ENCODE results near the gene ABHD3.
"Not testable (repeated sequence)": the region's sequence is repeated elsewhere in the genome, so short reads cannot be mapped to it uniquely, and the experiment has no call there.

Gene ABHD3

GRCh38 chr18:21700528-21701075 lies 4.0 kb downstream of the ABHD3 start:
- H3K27me3 ChIP-seq (ENCODE audit: insufficient read depth, low read length, poor library complexity): no peaks in the 10 kb centered on the region
- no peaks in the 10 kb centered on the region for H3K79me1 ChIP-seq (ENCODE audit: low read length)
- no peak overlapping the region for H3K18ac ChIP-seq (ENCODE audit: low read length)
- H3K36me3 ChIP-seq (ENCODE audit: control insufficient read depth, insufficient read depth, low read length): no peaks in the 10 kb centered on the region
- no peak overlapping the region for H3K4me3 ChIP-seq (ENCODE audit: low read length)
- WGBS (ENCODE audit: extremely low coverage, insufficient coverage, low lambda C conversion rate): no CpG with 5 or more reads among the region's 6 CpGs
- no peak overlapping the region for H4K8ac ChIP-seq (ENCODE audit: low read depth, low read length)
- H3K4me2 ChIP-seq (ENCODE audit: low read length): no peak overlapping the region
- no peak for DNase-seq
- H3K4me1 ChIP-seq (ENCODE audit: control insufficient read depth, low read depth, low read length): no peaks in the 10 kb centered on the region
- H3K23ac ChIP-seq (ENCODE audit: low read length): no peak overlapping the region
- H2BK5ac ChIP-seq (ENCODE audit: low read length): no peak overlapping the region
- H2BK15ac ChIP-seq (replicated peaks; ENCODE audit: low read depth): no peak overlapping the region
- no peak overlapping the region for H2AK5ac ChIP-seq (ENCODE audit: low read length)
- no peak overlapping the region for H4K5ac ChIP-seq (ENCODE audit: low read length)
- H2BK120ac ChIP-seq (ENCODE audit: low read depth, low read length): no peak overlapping the region
- H3K56ac ChIP-seq (ENCODE audit: low read length): no peak overlapping the region
- H3K79me2 ChIP-seq (ENCODE audit: control insufficient read depth, insufficient read depth, low read length): no peaks in the 10 kb centered on the region
- no peak overlapping the region for H3K27ac ChIP-seq (ENCODE audit: low read depth, low read length)
- no peak overlapping the region for H3K4ac ChIP-seq (ENCODE audit: low read depth, low read length)
- no peak overlapping the region for H3K9ac ChIP-seq (ENCODE audit: low read length)

- Histone ChIP-seq H2BK5ac (ENCODE audit: low read length) (no peak overlapping the region), H2BK15ac (replicated peaks; ENCODE audit: low read depth) (no peak overlapping the region), H3K4me2 (ENCODE audit: low read length) (no peak overlapping the region), H3K23ac (ENCODE audit: low read length) (no peak overlapping the region), H3K36me3 (ENCODE audit: control insufficient read depth, insufficient read depth, low read length) (no peaks in the 10 kb centered on the region), H3K27ac (ENCODE audit: low read depth, low read length) (no peak overlapping the region), H3K18ac (ENCODE audit: low read length) (no peak overlapping the region), H3K56ac (ENCODE audit: low read length) (no peak overlapping the region), H3K4me1 (ENCODE audit: control insufficient read depth, low read depth, low read length) (no peaks in the 10 kb centered on the region), H3K4me3 (ENCODE audit: low read length) (no peak overlapping the region), H3K4ac (ENCODE audit: low read depth, low read length) (no peak overlapping the region), H3K79me2 (ENCODE audit: control insufficient read depth, insufficient read depth, low read length) (no peaks in the 10 kb centered on the region), H3K27me3 (ENCODE audit: insufficient read depth, low read length, poor library complexity) (no peaks in the 10 kb centered on the region), H3K79me1 (ENCODE audit: low read length) (no peaks in the 10 kb centered on the region), H4K5ac (ENCODE audit: low read length) (no peak overlapping the region), H3K9ac (ENCODE audit: low read length) (no peak overlapping the region), H4K8ac (ENCODE audit: low read depth, low read length) (no peak overlapping the region), H2BK120ac (ENCODE audit: low read depth, low read length) (no peak overlapping the region), H2AK5ac (ENCODE audit: low read length) (no peak overlapping the region)
- no CpG with 5 or more reads among the region's 2 CpGs for WGBS (ENCODE audit: extremely low coverage, insufficient coverage, low lambda C conversion rate)
- no peak for DNase-seq
Measured at GRCh38 chr18:21693322-21693721, 11.3 kb downstream of the ABHD3 start.

GRCh38 chr18:21689736-21690135 lies 14.8 kb downstream of the ABHD3 start:
- Histone ChIP-seq H3K23ac (ENCODE audit: low read length) (no peak overlapping the region), H3K4ac (ENCODE audit: low read depth, low read length) (no peak overlapping the region), H3K4me1 (ENCODE audit: control insufficient read depth, low read depth, low read length) (no peaks in the 10 kb centered on the region), H4K8ac (ENCODE audit: low read depth, low read length) (no peak overlapping the region), H3K79me1 (ENCODE audit: low read length) (no peaks in the 10 kb centered on the region), H2AK5ac (ENCODE audit: low read length) (no peak overlapping the region), H3K18ac (ENCODE audit: low read length) (no peak overlapping the region), H3K4me2 (ENCODE audit: low read length) (no peak overlapping the region), H3K36me3 (ENCODE audit: control insufficient read depth, insufficient read depth, low read length) (no peaks in the 10 kb centered on the region), H4K5ac (ENCODE audit: low read length) (no peak overlapping the region), H3K27me3 (ENCODE audit: insufficient read depth, low read length, poor library complexity) (no peaks in the 10 kb centered on the region), H3K79me2 (ENCODE audit: control insufficient read depth, insufficient read depth, low read length) (no peaks in the 10 kb centered on the region), H3K27ac (ENCODE audit: low read depth, low read length) (no peak overlapping the region), H2BK15ac (replicated peaks; ENCODE audit: low read depth) (no peak overlapping the region), H3K4me3 (ENCODE audit: low read length) (no peak overlapping the region), H2BK5ac (ENCODE audit: low read length) (no peak overlapping the region), H3K9ac (ENCODE audit: low read length) (no peak overlapping the region), H3K56ac (ENCODE audit: low read length) (no peak overlapping the region), H2BK120ac (ENCODE audit: low read depth, low read length) (no peak overlapping the region)
- no peak for DNase-seq
- no CpG with 5 or more reads among the region's 1 CpG for WGBS (ENCODE audit: extremely low coverage, insufficient coverage, low lambda C conversion rate)

- Histone ChIP-seq H3K18ac (ENCODE audit: low read length) (no peak overlapping the region), H3K56ac (ENCODE audit: low read length) (no peak overlapping the region), H2BK15ac (replicated peaks; ENCODE audit: low read depth) (no peak overlapping the region), H3K4me1 (ENCODE audit: control insufficient read depth, low read depth, low read length) (no peaks in the 10 kb centered on the region), H4K5ac (ENCODE audit: low read length) (no peak overlapping the region), H3K4ac (ENCODE audit: low read depth, low read length) (no peak overlapping the region), H3K79me1 (ENCODE audit: low read length) (no peaks in the 10 kb centered on the region), H2AK5ac (ENCODE audit: low read length) (no peak overlapping the region), H3K4me3 (ENCODE audit: low read length) (no peak overlapping the region), H3K36me3 (ENCODE audit: control insufficient read depth, insufficient read depth, low read length) (no peaks in the 10 kb centered on the region), H3K27me3 (ENCODE audit: insufficient read depth, low read length, poor library complexity) (no peaks in the 10 kb centered on the region), H2BK5ac (ENCODE audit: low read length) (no peak overlapping the region), H3K23ac (ENCODE audit: low read length) (no peak overlapping the region), H3K27ac (ENCODE audit: low read depth, low read length) (no peak overlapping the region), H3K4me2 (ENCODE audit: low read length) (no peak overlapping the region), H3K9ac (ENCODE audit: low read length) (no peak overlapping the region), H4K8ac (ENCODE audit: low read depth, low read length) (no peak overlapping the region), H3K79me2 (ENCODE audit: control insufficient read depth, insufficient read depth, low read length) (no peaks in the 10 kb centered on the region), H2BK120ac (ENCODE audit: low read depth, low read length) (no peak overlapping the region)
- no peak for DNase-seq
- WGBS (ENCODE audit: extremely low coverage, insufficient coverage, low lambda C conversion rate): no CpG with 5 or more reads among the region's 8 CpGs
Measured at GRCh38 chr18:21686282-21687105, 18.1 kb downstream of the ABHD3 start.

- not testable (repeated sequence) for H4K5ac ChIP-seq (ENCODE audit: low read length); H2BK120ac ChIP-seq (ENCODE audit: low read depth, low read length); DNase-seq; H2BK15ac ChIP-seq (replicated peaks; ENCODE audit: low read depth); H2BK5ac ChIP-seq (ENCODE audit: low read length); H3K18ac ChIP-seq (ENCODE audit: low read length); H3K4me1 ChIP-seq (ENCODE audit: control insufficient read depth, low read depth, low read length); H3K4me3 ChIP-seq (ENCODE audit: low read length); H3K36me3 ChIP-seq (ENCODE audit: control insufficient read depth, insufficient read depth, low read length); H3K79me2 ChIP-seq (ENCODE audit: control insufficient read depth, insufficient read depth, low read length); H3K4ac ChIP-seq (ENCODE audit: low read depth, low read length); H3K4me2 ChIP-seq (ENCODE audit: low read length); H4K8ac ChIP-seq (ENCODE audit: low read depth, low read length); H2AK5ac ChIP-seq (ENCODE audit: low read length); H3K9ac ChIP-seq (ENCODE audit: low read length); H3K23ac ChIP-seq (ENCODE audit: low read length); H3K79me1 ChIP-seq (ENCODE audit: low read length); H3K56ac ChIP-seq (ENCODE audit: low read length); H3K27ac ChIP-seq (ENCODE audit: low read depth, low read length); H3K27me3 ChIP-seq (ENCODE audit: insufficient read depth, low read length, poor library complexity)
- no CpG with 5 or more reads among the region's 12 CpGs for WGBS (ENCODE audit: extremely low coverage, insufficient coverage, low lambda C conversion rate)
Measured at GRCh38 chr18:21685556-21685981, 19.0 kb downstream of the ABHD3 start.

Measured in mesendoderm (in vitro differentiated cells).